Testis (tissue), 5 donors: ENCODE data around the gene SCNN1B. TPM values are rescaled to one million over a fixed set of nuclear protein-coding genes. Genes with fewer than 3 reads are reported as not detected.
"Not testable (repeated sequence)": the region's sequence is repeated elsewhere in the genome, so short reads cannot be mapped to it uniquely, and the experiment has no call there.

Experiments used
- DNase-seq: peaks from one replicate; pipeline ENCODE4 v3.0.0-alpha.2; 2019
- H3K27ac ChIP-seq, 2 donors: fragments of 200-600 bp; sonication (generic); one replicate each; pipeline ENCODE4 v1.5.1; 2019
- H3K27me3 ChIP-seq: fragments of 200-600 bp; sonication (generic); one replicate; pipeline ENCODE4 v1.5.1; 2019
- H3K36me3 ChIP-seq: fragments of 200-600 bp; sonication (generic); one replicate; pipeline ENCODE4 v1.5.1; 2017; ENCODE audit warnings: low read depth; ENCODE audit errors: missing control alignments
- H3K4me1 ChIP-seq: fragments of 200-600 bp; sonication (generic); one replicate; pipeline ENCODE4 v1.5.1; 2019
- H3K4me3 ChIP-seq, 2 donors: fragments of 200-600 bp; sonication (generic); one replicate each; pipeline ENCODE4 v1.5.1; 2017 to 2019
- H3K9me3 ChIP-seq: fragments of 200-600 bp; sonication (generic); one replicate; pipeline ENCODE4 v1.5.1; 2017
- CTCF ChIP-seq, 3 experiments: fragments of 450-650 bp in 2 of 3; fragments of 200-600 bp in 1 of 3; sonication (generic) in 1 of 3; IDR thresholded peaks; one replicate each; pipeline ENCODE4 v1.5.1; 2016 to 2019; ENCODE audit warnings: antibody characterized with exemption in 3 of 3, mild to moderate bottlenecking in 2 of 3, moderate library complexity in 1 of 3
- POLR2A ChIP-seq: fragments of 450-650 bp; IDR thresholded peaks from one replicate; pipeline ENCODE4 v1.6.1; 2017; ENCODE audit warnings: antibody characterized with exemption, mild to moderate bottlenecking, moderate library complexity
- WGBS, 2 donors: methylation state at CpG; one replicate each; pipeline ENCODE4 v1.1.5; 2018; 5-methylcytosine and 5-hydroxymethylcytosine counted together
- intact Hi-C: fragments of 100-400 bp; cut with DNase I; formaldehyde crosslinking; loops from one replicate; pipeline ENCODE4 v1.15.1; 2023; ENCODE audit warnings: low total_unique reads
- long read RNA-seq, 2 donors: transcript quantifications; one replicate each; lab custom pipeline, GENCODE V29; 2026
- polyA plus RNA-seq: library from polyadenylated mRNA; stranded (reverse); fragments of 350-450 nt; fragmentation: Illumina TruSeq; extraction: RNeasy Lipid Tissue Mini Kit (QIAGEN cat#74804); gene quantifications from one replicate; pipeline ENCODE4 v1.2.3, GENCODE V29; 2014; ENCODE audit warnings: low read depth, low replicate concordance; ENCODE audit not compliant: insufficient read depth
- total RNA-seq, 2 donors: library from RNA; depleted of rRNA; stranded (reverse); fragments of >200 nt; gene quantifications; one replicate each; pipeline ENCODE4 v1.2.3, GENCODE V29; 2016

SCNN1B gene
- total RNA-seq (under 1 TPM; 0.31 to 0.55 TPM), polyA plus RNA-seq (1.1 TPM)
- long read RNA-seq, donor 1 = 0 reads
- long read RNA-seq, donor 2 = 0 reads

GRCh38 chr16:23302045-23302956 lies at the start of gene SCNN1B:
Gene SCNN1B (plus strand): TSS chr16:23302302. CDS start chr16:23348600, 46,298 bp downstream.
- H3K4me1 ChIP-seq = peaks cover 3% of the 10 kb centered on the region
- H3K27me3 ChIP-seq = no peaks in the 10 kb centered on the region
- peak within 1 kb of the TSS; percentile 15 to 38 for H3K4me3 ChIP-seq
- no peak for TF ChIP-seq POLR2A
- TF ChIP-seq CTCF (IDR thresholded peaks at IDR 0.05) = no peak
- no peak within 1 kb of the TSS for H3K27ac ChIP-seq
- intact Hi-C loops = no loop called here
- DNase-seq = no peak
- no peaks in the 10 kb centered on the region for H3K36me3 ChIP-seq
- WGBS, 2 donors = 2% methylated on average over 17 to 70 of the region's 81 CpGs
- no peaks in the 10 kb centered on the region for H3K9me3 ChIP-seq

- no peaks in the 10 kb centered on the region for H3K36me3 ChIP-seq
- TF ChIP-seq CTCF (IDR thresholded peaks at IDR 0.05) = no peak
- TF ChIP-seq POLR2A = no peak
- H3K4me3 ChIP-seq = no peak overlapping the region
- no peak overlapping the region for H3K27ac ChIP-seq
- no peaks in the 10 kb centered on the region for H3K4me1 ChIP-seq
- 88% methylated on average over 5 of the region's 5 CpGs for WGBS, 2 donors
- H3K9me3 ChIP-seq = no peaks in the 10 kb centered on the region
- intact Hi-C loops = no loop called here
- no peak for DNase-seq
- no peaks in the 10 kb centered on the region for H3K27me3 ChIP-seq
Observed at GRCh38 chr16:23252310-23252709, 49.8 kb upstream of the SCNN1B start.

GRCh38 chr16:23253650-23254049 lies 48.5 kb upstream of the SCNN1B start:
- H3K4me3 ChIP-seq, H3K27ac ChIP-seq, H3K9me3 ChIP-seq, H3K36me3 ChIP-seq, intact Hi-C loops, H3K4me1 ChIP-seq, DNase-seq, H3K27me3 ChIP-seq: not testable (repeated sequence)
- whole genome bisulfite sequencing, 2 donors = 71 to 86% methylated on average over 1 of the region's 1 CpG

- H3K4me1 ChIP-seq = no peaks in the 10 kb centered on the region
Observed at GRCh38 chr16:23254338-23254737, 47.8 kb upstream of the SCNN1B start.

More at GRCh38 chr16:23254338-23254737, 47.8 kb upstream of the SCNN1B start:
- no peaks in the 10 kb centered on the region for H3K27me3 ChIP-seq
- H3K4me3 ChIP-seq = no peak overlapping the region
- 68 to 73% methylated on average over 4 of the region's 4 CpGs for WGBS, 2 donors
- DNase-seq = no peak
- H3K9me3 ChIP-seq = no peaks in the 10 kb centered on the region
- H3K27ac ChIP-seq = no peak overlapping the region
- TF ChIP-seq POLR2A (no peak), CTCF (IDR thresholded peaks at IDR 0.05) (no peak)
- intact Hi-C loops = no loop called here
- H3K36me3 ChIP-seq = no peaks in the 10 kb centered on the region
